ENCODE results near the gene SCN8A.
"Not testable (repeated sequence)": the region's sequence is repeated elsewhere in the genome, so short reads cannot be mapped to it uniquely, and the experiment has no call there.

Gene SCN8A

DNA sequence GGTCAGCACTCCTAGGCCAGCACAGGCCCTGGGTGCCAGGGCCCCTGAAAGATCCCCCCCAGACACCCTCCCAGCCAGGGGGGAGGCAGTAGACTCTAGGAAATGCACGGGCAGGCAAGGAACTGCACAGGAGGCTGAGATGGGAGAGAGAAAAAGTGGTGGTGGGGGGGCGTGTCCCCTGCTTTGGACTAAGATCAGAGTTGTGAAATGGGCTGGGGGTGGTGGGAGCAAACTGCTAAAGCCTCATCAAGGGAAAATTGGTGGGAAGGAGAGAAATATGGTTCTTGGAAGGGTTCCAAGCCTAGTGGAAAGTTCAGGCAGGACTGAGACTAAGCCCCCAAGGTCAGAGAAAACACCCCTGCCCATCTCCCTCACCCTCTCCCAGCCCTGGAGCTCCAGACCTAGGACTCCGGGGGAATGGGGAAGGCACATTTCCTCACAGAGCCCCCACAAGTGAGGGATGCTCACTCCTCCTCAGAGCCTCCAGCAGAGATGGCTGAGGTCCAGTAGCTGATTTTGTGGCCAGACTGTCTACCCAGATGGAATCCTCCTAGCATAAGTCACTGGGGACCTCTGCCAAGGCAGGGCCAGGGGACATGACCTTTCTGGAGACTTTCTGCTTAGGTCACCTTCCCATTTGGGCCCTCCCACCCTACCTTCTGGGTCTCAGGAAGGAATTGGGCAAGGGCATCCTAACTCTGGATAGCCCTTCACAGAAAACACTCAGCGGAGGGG is 227.7 kb downstream of the SCN8A start:
- DNase-seq: no peak

DNA sequence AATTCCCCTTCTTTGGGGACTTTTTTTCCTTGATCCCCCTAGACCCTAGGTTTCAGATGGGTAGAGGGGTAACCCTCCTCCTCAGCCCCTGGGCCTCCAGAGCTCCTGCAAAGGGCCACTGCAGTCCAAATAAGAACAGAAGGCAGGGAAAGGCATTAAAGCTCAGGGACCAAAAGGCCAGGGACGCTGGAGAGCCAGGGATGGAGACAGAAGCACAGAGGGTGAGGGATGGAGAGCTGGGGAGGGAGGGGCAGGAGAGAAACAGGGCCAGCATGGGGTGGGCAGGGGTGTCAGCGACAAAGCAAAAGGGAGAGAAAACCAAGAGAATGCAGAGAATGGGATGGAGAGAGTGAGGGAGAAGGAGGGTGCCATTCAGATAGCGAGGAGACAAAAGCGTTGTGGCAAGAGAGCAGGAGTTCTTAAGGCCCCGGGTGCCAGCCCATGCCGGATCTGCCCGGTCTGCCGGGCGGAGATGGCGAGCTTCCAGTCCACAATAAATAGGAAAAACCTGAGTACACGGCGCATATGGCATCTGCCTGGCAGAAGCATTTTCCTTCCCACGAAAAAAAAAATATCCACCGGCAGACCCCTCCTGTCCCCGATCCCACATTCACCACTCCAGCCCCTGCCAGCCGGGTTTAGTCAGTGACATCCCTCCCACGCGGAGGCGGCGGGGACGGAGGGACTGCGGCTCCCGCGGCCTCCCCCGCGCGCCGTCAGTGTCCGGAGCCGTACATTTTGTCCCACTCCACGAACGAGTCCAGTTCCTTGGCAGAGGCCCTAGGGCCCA is 228.9 kb downstream of the SCN8A start:
- DNase-seq: no peak

DNA sequence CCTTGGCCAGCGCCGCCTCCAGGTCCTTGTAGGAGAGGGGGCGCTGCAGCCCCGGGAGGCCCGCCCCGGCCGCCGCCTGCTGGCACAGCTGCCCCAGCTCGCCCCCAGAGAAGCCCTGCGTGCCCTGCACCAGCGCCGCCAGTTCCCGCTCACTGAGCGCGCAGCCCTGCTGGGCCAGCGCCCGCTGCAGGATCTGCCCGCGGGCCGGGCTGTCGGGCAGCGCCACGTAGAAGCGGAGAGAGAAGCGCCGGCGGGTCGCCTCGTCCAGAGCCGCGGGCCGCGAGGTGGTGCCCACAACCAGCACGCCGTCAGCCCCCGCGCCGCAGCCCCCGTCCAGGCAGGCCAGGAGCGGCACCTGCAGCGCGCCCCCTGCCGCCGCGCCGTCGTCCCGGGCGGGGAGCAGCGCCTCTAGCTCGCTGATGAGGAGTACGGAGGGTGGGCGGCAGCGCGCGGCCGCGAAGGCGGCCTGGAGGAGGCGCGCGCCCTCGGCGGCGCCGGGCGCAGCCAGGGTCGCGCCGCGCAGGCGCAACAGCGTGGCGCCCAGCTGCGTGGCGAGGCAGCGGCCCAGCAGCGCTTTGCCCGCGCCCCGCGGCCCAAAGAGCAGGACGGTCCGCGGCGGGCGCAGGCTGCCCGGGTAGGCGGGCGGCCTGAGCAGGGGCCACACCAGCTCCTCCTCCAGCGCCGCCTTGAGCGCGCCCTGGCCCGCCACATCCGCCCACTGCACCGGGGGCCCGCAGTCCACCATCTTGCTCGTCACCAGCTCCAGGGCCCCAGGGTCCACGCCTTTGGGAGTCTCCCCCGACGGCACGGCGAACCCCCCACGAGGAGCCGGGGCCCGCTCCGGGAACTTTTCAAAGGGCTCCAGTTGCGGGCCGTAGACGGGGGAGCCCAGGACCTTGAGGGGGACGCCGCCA is 229.8 kb downstream of the SCN8A start:
- no peak for DNase-seq

DNA sequence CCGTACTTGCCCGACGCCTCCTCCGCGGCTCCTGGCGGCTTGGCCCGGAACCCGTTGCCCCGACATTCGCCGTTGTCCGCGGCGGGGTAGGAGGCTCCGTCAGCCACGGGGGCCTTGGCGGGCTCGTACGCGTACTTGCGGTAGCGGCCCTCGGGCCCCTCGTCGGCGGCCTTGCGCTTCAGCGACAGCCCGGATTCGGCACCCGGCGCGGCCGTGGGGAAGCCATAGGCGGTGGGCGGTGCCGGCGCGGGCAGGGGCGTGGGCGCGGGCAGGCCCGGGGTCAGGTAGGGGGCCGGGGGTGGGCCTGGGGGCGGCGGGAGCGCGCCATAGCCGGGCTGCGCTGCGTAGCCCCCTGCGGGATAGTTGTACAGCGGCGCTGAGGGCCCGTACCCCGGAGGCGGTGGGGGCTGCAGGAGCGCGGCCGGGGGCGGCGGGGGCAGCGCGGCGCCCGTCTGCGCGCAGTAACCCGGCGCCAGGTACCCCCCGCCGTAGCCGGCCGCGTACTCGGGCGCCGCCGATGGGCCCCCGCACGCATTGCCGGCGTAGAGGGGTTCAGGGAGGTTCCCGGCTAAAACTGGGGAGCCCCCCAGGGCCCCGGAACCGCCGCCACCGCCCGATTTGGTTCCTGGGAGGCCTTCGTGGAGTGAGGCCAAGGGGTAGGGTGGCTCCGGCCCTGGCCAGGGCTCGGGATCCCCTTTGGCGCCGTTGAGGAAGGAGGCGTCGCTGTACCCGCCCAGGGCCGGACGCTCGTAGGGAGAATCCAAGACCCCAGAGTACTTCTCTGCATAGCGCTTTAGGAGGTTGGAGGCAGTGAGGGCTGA is 230.6 kb downstream of the SCN8A start:
- DNase-seq: no peak

DNA sequence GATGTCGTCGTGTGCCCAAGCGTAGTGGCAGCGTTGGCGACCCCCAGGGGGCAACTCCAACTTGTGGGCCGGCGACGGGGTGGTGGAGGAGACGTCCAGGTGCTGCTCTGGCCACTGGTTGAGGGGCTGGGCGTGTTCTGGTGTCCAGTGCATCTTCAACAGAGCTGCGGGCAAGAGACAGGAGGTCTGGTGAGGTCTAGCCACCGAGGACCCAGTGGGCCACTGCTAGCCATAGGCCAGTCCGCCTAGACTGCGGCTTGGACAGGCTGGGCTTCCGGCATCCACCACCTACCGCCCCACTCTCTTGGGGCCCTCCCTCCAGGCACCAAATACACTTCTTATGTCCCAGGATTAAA is 231.2 kb downstream of the SCN8A start:
- DNase-seq: no peak

DNA sequence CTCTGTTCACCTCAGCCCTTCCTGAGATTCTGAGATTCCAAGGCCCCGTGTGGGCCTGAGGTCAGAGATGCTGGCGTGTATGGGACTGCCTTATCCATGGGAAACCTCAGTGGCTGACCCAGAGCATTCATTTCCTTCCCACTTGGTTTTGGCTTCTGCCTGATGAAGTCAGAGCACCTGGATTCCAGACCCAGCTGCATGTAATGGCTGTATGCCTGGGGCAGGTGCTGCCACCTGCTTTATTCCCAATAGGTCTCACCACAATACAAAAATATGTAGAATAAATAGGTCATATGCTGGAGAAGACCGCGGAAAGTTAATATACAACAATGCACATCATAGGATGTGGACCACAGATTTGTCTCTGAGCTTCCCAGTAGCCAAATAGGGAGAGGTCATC is 231.9 kb downstream of the SCN8A start:
- DNase-seq: no peak

DNA sequence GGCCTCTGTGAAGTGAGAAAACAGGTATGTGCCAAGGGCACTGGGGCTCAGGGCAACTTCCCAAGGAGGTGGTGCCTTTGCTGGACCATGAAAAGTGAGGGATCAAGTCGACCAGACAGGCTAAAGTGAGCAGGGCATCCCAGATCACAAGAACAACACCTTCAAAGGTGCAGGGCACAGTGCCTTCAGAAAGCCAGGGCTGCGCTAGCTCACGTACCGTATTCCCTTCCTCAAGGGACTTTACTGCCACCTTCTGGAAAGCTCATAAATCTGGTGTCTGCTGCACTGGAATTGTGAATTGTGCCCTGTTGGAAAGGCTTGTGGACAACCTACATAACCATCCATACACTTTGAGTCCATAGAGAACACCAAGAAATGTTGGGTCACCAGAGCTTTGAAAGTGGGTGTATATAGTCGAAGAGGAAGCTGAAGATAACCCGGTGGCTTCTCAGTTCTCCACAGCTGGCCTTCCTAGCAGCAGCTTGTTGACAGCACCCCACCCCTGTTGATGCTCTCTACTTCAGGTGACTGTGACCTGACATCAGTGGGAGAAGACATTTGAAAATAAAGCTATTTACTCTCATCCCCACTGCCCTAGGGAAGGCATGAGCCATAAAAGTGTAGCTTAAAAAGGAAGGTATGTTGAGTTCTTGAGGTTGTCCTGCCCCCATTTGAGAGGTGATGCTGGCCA is 233.0 kb downstream of the SCN8A start:
- DNase-seq: no peak

DNA sequence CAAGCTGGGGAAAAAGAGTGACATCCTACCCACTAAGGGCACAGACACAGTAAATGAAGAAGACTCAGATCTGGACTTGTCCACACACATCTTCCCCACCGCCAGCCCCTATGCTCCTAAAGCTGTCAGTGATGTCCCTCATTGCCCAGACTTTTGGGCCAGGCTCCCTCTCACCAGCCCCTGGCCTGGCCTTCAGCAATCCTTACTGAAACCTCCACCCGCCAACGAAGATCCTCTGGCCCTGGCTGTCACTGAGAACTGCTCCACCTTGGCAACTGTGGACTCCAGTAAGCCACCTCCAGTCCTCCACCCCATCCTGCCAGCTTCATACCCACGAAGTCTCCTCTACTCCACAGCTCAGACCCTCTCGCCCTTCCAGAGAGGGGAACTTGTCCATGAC is 234.2 kb downstream of the SCN8A start:
- no peak for DNase-seq

DNA sequence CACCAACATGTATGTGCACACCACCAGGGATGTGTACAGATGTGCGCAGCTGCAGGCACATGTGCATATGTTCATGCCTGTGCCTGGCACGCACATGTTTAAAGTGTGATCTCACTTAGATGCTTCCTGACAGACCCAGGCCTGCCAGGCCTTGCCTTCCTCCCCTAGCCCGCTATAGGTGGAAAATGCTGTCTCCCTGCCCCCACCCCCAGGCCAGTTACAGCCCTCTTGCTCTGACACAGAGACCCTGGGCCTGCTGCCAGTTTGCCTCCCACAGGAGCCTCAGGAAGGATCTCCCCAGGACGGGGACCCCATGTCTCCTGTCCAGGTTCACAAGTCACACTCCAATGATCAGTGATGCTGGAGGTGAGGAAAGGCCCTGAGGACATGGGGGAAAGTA is 235.8 kb downstream of the SCN8A start:
- DNase-seq: no peak

DNA sequence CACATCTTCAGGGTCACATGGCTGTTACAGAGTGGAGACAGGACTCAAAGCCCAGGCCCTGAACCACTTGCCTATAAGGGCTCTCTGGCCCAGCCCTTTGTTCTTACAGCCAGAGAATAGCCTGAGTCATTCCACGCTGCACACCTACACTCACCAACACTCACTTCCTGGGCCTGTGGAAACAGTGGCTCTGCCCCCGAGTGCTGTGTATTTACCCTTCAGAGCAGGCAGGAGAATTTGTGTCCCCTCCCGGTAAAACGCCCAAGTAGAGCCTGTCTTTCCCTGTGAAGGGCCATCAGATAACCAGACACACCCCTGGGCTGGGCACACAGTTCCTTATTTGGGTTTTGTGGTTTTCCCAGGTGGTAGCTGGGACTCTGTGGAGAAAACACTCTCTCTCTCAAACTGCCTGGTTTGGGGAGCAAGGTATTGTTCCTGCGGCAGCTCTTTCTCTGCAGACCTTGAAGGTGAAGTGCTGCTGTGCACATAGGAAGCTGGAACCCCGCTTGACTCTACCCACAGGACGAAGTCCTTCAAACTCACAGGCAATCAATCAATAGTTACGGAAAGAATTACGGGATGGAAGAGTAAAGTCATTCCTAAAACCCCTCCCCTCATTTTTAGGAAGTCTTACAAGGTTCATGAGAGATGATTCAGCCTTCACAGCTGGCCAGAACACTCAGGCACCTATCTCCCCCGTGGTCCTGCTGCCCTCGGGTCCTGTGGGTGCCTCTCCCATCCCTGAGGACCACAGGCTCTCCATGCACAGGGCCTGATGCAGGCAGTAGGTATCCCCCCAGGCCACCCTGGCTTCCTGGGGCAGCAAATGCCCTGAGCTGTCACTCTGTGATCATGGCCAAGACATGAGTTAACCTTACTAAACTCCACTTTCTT is 237.1 kb downstream of the SCN8A start:
- DNase-seq: no peak

DNA sequence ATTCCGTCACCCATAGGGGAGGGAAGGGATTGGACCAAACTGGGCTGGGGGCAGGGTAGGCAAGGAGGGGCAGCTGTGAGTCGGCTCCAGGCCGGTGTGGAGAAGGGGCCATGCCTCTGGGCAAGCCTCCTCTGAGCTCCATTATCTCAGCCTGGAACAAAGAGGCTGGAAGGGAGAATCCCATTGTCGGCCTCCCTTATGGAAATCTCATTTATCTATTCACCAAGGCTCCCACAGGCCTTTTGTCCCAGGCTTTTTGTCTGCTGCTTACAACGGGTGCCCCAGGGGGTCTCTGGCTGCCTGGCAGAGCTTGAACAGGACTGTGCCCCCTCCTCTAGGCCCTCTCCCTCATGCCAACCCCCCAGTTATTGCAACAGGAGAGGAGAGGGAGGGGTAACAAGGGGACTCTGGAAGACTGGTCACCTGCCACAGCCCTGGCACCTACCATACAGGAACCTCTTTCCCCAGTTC is 238.0 kb downstream of the SCN8A start:
- DNase-seq: no peak

DNA sequence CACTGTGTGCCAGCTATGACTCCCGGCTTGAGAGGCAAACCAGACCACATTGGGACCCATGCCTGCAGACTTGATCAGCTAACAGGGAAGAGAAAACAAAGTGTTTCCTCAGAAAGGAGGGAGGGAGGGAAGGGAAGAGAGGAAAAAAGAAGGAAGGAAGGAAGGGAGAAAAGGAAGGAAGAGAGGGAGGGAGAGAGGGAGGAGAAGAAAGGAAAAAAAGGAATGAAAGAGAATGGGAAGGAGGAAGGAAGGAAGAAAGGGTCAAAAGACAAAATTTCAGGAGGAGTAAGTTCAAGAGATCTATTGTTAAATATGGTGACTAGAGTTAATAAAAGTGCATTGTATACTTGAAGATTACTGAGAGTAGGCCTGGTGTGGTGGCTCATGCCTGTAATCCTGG is 238.6 kb downstream of the SCN8A start:
- DNase-seq: no peak

DNA sequence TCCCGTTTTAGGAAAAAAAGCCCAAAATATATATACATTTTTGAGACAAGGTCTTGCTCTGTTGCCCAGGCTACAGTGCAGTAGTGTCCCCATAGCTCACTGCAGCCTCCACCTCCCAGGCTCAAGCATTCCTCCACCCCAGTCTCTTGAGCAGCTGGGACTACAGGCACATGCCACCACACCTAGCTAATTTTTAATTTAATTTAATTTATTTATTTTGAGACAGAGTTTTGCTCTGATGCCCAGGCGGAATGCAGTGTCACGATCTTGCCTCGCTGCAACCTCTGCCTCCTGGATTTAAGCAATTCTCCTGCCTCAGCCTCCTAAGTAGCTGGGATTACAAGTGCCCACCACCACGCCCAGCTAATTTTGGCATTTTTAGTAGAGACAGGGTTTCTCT is 240.8 kb downstream of the SCN8A start:
- not testable (repeated sequence) for DNase-seq

DNA sequence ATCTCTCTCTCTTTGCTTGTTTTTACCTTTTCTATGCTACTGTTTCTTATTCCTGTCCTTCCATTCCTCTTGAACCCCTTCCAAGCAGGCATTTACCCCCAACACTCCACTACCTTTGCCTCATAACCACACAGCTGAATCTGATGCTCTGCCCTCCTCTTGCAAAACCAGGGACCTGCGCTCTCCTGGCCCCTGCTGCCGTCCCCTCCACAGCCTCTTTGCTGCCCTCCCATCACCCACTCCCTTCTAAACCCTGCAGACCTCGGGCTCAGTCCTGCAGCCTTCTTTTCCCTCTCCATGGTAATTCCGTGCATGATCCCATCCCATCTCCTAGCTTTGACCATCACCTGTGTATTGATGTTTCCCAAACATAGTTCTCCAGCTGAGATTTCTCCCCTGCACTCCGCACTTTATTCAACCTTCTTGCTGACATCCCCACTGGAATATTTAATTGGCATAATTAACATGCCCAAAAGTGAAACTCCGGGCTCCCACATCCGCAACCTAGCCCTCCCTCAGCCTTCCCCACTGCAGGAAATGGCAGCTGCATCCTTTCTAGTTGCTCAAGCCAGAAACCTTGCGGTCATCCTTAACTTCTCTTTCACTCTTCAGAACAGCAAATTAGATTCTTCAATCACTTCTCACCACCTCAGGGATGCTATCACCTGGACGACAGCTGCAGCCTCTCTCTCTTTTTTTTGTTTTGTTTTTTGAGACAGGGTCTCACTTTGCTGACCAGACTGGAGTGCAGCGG is 241.5 kb downstream of the SCN8A start:
- DNase-seq: no peak

DNA sequence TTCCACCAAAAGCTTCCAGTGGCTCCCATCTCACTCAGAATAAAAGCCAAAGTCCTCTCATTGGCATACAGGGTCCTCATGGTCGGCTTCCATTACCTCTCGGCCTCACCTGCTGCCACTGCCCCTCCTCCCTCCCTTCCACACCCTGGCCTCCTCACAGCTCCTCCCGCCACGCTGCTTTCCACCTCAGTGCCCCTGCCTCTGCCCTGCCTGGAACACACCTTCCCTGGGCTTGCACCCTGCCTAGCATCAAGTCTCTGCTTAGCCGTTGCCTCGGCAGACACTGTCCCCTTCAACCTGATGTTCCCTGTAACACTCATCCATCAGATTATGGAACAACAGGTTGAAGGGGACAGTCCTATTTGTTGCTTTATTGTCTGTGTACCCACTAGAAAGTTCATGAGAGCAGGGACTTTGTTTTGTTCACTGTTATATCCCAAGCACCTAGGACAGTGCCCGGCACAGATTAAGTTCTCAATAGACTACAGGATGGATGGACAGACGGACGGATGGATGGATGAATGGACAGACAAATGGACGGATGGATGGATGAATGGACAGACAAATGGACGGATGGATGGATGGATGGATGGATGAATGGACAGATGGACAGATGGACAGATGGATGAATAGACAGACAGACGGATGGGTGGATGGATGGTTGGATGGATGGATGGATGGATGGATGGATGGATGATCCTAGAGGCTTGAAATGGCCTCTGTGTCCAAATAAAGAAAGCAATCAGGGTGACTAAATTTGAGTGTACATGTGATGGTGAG is 242.6 kb downstream of the SCN8A start:
- no peak for DNase-seq

DNA sequence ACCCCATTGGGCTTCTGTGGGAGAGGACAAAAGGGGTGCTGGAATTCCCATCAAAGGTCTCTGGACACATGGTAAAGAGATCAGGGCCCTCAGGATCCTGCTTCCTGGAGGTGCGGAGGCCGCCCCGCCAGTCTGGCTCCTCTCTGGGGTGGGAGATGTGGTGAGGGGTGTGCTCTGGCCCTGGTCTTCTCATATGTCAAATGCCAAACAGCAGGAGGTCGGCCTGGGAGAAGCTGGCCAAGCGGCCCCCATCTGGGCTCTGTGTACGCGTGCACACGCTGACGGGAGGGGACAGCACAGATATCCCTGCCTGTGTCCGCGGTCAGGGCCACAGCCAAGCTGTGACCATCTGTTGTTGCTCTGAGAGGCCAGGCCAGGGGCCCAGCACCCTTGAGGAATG is 243.4 kb downstream of the SCN8A start:
- DNase-seq: no peak

DNA sequence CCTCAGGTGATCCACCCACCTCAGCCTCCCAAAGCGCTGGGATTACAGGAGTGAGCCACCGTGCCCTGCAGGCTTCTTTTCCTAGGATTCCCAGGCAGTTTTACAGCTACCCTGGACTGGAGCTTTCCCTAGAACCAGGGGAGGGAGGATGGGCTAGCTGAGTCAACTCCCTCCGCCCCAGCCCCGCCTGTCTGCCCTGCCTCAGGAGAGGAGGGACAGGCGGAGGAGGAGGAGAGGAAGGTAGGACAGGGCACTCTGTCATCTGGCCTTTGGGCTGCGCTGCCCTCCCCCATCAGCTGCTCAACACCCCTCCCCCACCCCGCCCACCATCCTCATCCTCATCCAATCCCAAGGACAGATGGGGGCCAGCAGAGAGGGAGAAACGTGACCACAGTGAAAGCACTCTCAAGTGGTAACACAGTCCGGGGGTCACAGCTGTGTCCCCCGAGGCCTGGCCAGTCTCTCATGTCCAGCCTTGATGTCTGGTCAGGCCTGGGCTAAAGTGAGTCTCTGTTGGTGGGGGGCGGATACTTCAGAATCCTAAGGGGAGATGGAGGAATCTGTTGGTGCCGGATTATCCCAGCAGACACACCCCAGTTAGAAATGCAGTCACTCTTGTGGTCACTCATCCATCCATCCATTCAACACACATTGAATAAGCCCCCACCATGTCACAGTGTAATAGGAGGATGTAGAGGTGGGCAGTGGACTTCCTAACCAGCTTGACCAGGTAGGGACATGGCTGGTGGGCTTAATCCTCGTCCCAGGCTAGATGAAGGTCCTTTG is 245.2 kb downstream of the SCN8A start:
- no peak for DNase-seq

DNA sequence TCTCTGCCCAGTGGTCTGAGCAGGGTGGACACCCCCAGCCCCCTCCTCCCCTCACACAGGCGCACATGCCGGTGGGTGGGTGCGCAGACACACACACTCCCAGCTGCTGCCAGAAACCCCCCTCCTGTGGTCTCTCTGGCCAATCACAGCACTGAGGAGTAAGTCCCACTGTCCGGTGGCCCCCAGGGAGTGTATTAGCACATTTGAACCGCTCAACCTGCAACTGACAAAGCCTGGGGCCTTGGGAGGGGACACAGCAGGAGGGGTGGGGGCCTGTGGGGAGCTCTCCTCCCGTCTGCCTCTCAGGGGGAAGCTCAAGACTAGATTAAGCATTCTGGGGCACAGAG is 245.8 kb downstream of the SCN8A start:
- DNase-seq: no peak

DNA sequence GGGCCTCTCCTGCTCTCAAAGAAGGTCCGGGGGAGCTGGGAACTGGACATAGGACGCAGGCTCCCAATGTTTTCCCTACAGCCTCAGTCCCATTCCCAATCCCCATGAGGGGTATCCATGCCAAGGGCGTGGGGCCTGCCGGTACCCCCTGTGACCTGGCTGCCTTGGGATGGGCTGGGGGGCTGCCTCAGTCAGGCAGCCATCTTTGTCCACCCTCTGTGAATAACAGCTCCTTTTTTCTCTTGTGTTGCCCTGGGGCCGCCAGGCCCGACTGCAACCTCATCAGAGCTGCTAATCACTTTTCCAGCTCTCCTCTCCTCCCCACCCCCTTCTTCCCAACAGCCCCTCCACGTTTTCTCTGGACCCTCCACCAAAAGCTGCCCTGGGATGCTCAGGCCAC is 246.3 kb downstream of the SCN8A start:
- DNase-seq: no peak
